NCI-H2196 treated with DMSO at 0.1 percent for 48 hours (cell line): ENCODE measurements around the gene AVL9.
"Not testable (repeated sequence)": the region's sequence is repeated elsewhere in the genome, so short reads cannot be mapped to it uniquely, and the experiment has no call there.

ENCODE experiments used
- DNase-seq: peaks from one replicate; lab custom pipeline; 2025; ENCODE audit not compliant: unreplicated experiment; lab: John Stamatoyannopoulos, UW

Gene AVL9

GRCh38 chr7:32494946-32495297, 367 bp upstream of the AVL9 start:
- no peak for DNase-seq

GRCh38 chr7:32496052-32496813, 944 bp downstream of the AVL9 start:
- DNase-seq: no peak

GRCh38 chr7:32499755-32500154, 4.5 kb downstream of the AVL9 start:
- DNase-seq: not testable (repeated sequence)

GRCh38 chr7:32500216-32500615, 4.9 kb downstream of the AVL9 start:
- DNase-seq: not testable (repeated sequence)

GRCh38 chr7:32500922-32501341, 5.6 kb downstream of the AVL9 start:
- no peak for DNase-seq

- DNase-seq: no peak
These were observed 6.2 kb downstream of the AVL9 start for GRCh38 chr7:32501522-32501921.

GRCh38 chr7:32502728-32503127, 7.4 kb downstream of the AVL9 start:
- no peak for DNase-seq

GRCh38 chr7:32506266-32507054, 11.2 kb downstream of the AVL9 start:
- no peak for DNase-seq

GRCh38 chr7:32507414-32507813, 12.1 kb downstream of the AVL9 start:
- DNase-seq: no peak

GRCh38 chr7:32511791-32512190, 16.5 kb downstream of the AVL9 start:
- no peak for DNase-seq

GRCh38 chr7:32513210-32513609, 17.9 kb downstream of the AVL9 start:
- no peak for DNase-seq

- DNase-seq: no peak
These were observed 20.7 kb downstream of the AVL9 start for GRCh38 chr7:32515890-32516550.

GRCh38 chr7:32516551-32517100, 21.3 kb downstream of the AVL9 start:
- DNase-seq: no peak

GRCh38 chr7:32518534-32519140, 23.3 kb downstream of the AVL9 start:
- DNase-seq: no peak

- DNase-seq: no peak
These were observed 24.5 kb downstream of the AVL9 start for GRCh38 chr7:32519763-32520162.

GRCh38 chr7:32522746-32523530, 27.6 kb downstream of the AVL9 start:
- no peak for DNase-seq

- DNase-seq: no peak
These were observed 29.3 kb downstream of the AVL9 start for GRCh38 chr7:32524631-32525030.

GRCh38 chr7:32525839-32526238, 30.6 kb downstream of the AVL9 start:
- no peak for DNase-seq

- DNase-seq: no peak
These were observed 36.1 kb downstream of the AVL9 start for GRCh38 chr7:32531402-32531801.

GRCh38 chr7:32532086-32532485, 36.8 kb downstream of the AVL9 start:
- no peak for DNase-seq
